ENCODE results near the gene SMAD2. TPM values are rescaled to one million over a fixed set of nuclear protein-coding genes. Genes with fewer than 3 reads are reported as not detected.

SMAD2 gene
- total RNA-seq, 6 experiments from 2014 or later: 31.2 to 46.1 (median 36.0) TPM

- 32% methylated on average over 2 of the region's 2 CpGs for WGBS (ENCODE audit: insufficient coverage, low coverage, low lambda C conversion rate, missing lambda C conversion rate)
- ATAC-seq (no peak), DNase-seq (no peak)
- H3K27ac ChIP-seq: no peak overlapping the region
- H3K9me3 ChIP-seq: no peaks in the 10 kb centered on the region
- no peaks in the 10 kb centered on the region for H3K27me3 ChIP-seq
- no peaks in the 10 kb centered on the region for H3K36me3 ChIP-seq
- H3K4me3 ChIP-seq: no peak overlapping the region
- no peaks in the 10 kb centered on the region for H3K4me1 ChIP-seq
- TF ChIP-seq CTCF (IDR thresholded peaks at IDR 0.05) (no peak), POLR2A (IDR thresholded peaks at IDR 0.05) (no peak)
- intact Hi-C loops (cut with DNase I): no loop called here
Observed at GRCh38 chr18:47949202-47949601, 18.7 kb upstream of the SMAD2 start.

GRCh38 chr18:47946889-47947288, 16.4 kb upstream of the SMAD2 start:
- intact Hi-C loops (cut with DNase I): no loop called here
- H3K4me3 ChIP-seq: no peak overlapping the region
- no peaks in the 10 kb centered on the region for H3K36me3 ChIP-seq
- no peak for TF ChIP-seq POLR2A (IDR thresholded peaks at IDR 0.05)
- TF ChIP-seq CTCF (IDR thresholded peaks at IDR 0.05): no peak
- no peaks in the 10 kb centered on the region for H3K9me3 ChIP-seq
- no peak for ATAC-seq
- 75% methylated on average over 4 of the region's 4 CpGs for WGBS (ENCODE audit: insufficient coverage, low coverage, low lambda C conversion rate, missing lambda C conversion rate)
- no peaks in the 10 kb centered on the region for H3K4me1 ChIP-seq
- H3K27me3 ChIP-seq: no peaks in the 10 kb centered on the region
- DNase-seq: no peak
- no peak overlapping the region for H3K27ac ChIP-seq

GRCh38 chr18:47944972-47945852, 14.8 kb upstream of the SMAD2 start:
- H3K27me3 ChIP-seq: no peaks in the 10 kb centered on the region
- 61% methylated on average over 6 of the region's 6 CpGs for WGBS (ENCODE audit: insufficient coverage, low coverage, low lambda C conversion rate, missing lambda C conversion rate)
- no peak overlapping the region for H3K4me3 ChIP-seq
- H3K36me3 ChIP-seq: no peaks in the 10 kb centered on the region
- ATAC-seq (no peak), DNase-seq (no peak)
- TF ChIP-seq CTCF (IDR thresholded peaks at IDR 0.05) (no peak), POLR2A (IDR thresholded peaks at IDR 0.05) (no peak)
- H3K9me3 ChIP-seq: no peaks in the 10 kb centered on the region
- no peaks in the 10 kb centered on the region for H3K4me1 ChIP-seq
- H3K27ac ChIP-seq: no peak overlapping the region
- intact Hi-C loops (cut with DNase I): no loop called here

GRCh38 chr18:47936952-47937351, 6.5 kb upstream of the SMAD2 start:
- TF ChIP-seq POLR2A (IDR thresholded peaks at IDR 0.05): no peak
- TF ChIP-seq CTCF (IDR thresholded peaks at IDR 0.05): no peak
- no peak overlapping the region for H3K4me3 ChIP-seq
- no peaks in the 10 kb centered on the region for H3K4me1 ChIP-seq
- H3K27me3 ChIP-seq: no peaks in the 10 kb centered on the region
- 54% methylated on average over 1 of the region's 1 CpG for WGBS (ENCODE audit: insufficient coverage, low coverage, low lambda C conversion rate, missing lambda C conversion rate)
- ATAC-seq (no peak), DNase-seq (no peak)
- H3K9me3 ChIP-seq: no peaks in the 10 kb centered on the region
- H3K36me3 ChIP-seq: no peaks in the 10 kb centered on the region
- intact Hi-C loops (cut with DNase I): no loop called here
- no peak overlapping the region for H3K27ac ChIP-seq

All from right lobe of liver (tissue), 6 donors.